ENCODE data around the gene GOLGA6A.
"Not testable (repeated sequence)": the region's sequence is repeated elsewhere in the genome, so short reads cannot be mapped to it uniquely, and the experiment has no call there.

Gene GOLGA6A

DNA sequence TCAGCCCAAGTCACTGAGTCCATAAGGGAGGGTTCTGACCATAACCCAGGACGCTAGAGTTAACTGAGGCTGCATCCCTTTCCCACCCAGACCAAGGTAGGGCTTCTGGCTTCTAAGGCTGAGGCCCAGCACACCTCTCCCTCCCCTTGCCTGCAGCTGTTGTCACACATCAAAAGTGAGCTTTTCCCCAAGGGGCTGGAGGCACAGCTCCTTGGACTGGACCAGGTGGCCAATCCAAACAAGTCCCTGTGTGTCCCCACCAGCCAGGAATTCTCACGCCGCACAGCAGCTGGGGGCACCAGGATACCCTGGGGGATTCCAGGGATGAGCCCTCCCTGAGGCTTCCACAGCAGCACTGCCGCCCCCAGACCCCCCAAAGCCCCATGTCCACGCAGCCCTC lies 25.8 kb upstream of the GOLGA6A start:
- DNase-seq (ENCODE audit: low read depth) = no peak
- TF ChIP-seq, protein P1, sequence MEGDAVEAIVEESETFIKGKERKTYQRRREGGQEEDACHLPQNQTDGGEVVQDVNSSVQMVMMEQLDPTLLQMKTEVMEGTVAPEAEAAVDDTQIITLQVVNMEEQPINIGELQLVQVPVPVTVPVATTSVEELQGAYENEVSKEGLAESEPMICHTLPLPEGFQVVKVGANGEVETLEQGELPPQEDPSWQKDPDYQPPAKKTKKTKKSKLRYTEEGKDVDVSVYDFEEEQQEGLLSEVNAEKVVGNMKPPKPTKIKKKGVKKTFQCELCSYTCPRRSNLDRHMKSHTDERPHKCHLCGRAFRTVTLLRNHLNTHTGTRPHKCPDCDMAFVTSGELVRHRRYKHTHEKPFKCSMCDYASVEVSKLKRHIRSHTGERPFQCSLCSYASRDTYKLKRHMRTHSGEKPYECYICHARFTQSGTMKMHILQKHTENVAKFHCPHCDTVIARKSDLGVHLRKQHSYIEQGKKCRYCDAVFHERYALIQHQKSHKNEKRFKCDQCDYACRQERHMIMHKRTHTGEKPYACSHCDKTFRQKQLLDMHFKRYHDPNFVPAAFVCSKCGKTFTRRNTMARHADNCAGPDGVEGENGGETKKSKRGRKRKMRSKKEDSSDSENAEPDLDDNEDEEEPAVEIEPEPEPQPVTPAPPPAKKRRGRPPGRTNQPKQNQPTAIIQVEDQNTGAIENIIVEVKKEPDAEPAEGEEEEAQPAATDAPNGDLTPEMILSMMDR (IDR thresholded peaks at IDR 0.05; ENCODE audit: control insufficient read depth, insufficient read depth, low read depth, low read length, missing control alignments) = no peak
- H3K4me3 ChIP-seq (ENCODE audit: control insufficient read depth, low read depth, low read length) = no peak overlapping the region

DNA sequence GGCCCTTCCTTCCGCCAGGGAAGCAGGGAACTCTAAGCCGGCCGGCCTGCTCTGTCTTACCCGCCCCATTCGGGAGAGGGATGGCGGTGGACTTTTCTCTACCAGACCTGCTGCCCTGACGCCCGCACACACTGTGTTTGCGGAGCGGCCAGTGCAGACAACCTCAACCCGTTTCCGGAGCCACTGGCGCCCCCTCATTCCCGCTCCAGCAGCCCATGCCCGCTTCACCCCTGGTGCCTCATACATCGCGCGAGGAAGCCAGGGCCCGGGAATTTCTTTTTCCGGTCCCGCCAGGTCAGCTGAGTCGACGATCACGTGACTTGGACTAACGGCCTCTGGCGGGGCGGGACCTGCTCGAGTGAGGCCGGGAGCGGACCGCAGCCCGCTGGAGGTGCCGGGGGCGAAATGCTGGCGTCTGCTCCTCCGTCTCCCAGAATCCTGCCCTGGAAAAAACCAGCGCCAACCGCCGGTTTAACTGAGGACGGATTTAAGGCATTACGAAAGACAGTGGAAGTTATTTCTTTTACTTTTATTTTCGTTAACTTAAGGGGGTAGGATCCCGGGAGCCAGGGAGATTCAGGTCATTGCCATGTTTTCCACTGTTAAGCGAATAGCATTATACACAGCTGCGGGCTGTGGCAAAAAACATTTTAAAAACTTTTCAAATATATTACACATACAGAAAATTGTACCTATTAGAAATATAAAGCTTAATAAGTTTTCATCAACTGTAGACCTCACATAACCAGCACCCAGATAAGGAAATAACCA lies 17.8 kb upstream of the GOLGA6A start:
- peak; percentile 54 for DNase-seq (ENCODE audit: low read depth)
- peak overlapping the region; percentile 33 for H3K4me3 ChIP-seq (ENCODE audit: control insufficient read depth, low read depth, low read length)

DNA sequence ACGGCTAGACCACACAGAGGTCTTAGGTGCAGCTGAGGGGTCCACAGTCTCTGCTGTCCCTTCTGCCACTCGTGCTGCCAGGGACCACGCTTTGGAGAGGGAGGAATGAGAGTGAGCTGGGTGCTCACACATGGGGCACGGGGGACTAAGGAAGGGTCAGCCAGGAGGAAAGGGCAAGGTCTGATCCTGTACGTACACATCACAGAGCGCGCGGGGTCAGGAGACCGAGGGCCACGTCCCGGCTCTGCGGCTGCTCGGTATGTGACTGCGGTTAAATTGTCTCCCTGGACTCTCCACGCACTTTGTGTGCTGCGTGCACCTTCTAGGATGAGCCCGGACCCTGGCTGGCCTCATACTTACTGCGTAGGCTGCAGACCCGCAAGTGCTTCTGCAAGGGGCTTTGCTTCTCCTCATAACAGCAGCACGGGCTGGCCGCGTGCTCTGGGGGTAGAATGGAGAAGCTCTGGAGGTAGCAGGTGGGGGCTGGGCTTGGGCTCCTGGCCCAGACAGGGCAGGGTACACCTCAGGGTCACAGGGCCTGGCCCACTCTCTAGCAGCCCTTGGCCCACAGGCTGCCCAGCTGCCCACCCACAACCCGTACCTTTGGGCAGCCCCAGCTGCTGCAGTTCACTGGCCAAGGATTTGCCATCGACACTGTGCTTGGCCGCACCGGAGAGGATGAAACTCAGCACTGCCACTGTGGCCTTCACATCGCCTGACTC lies 14.6 kb upstream of the GOLGA6A start:
- H3K4me3 ChIP-seq (ENCODE audit: control insufficient read depth, low read depth, low read length); DNase-seq (ENCODE audit: low read depth): not testable (repeated sequence)

DNA sequence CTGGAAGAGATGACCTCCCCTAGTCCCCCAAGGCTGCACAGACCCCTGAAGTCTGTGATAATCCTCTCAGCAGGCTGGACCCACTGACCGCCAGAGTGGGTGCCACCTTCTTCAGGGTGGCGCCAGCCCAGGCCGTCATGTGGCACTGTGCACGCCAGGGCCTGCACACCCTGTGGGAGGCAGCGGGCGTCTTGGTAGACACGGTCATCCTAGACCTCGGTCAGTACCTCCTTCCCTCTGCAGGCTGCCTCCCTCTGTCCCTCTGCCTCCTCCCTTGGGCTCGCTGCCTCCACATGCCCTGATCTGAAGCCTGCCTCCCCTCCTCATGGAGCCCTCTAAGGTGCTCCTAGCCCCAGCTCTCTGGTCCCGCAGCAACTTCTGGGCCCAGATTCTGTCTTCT lies 13.3 kb upstream of the GOLGA6A start:
- DNase-seq (ENCODE audit: low read depth); H3K4me3 ChIP-seq (ENCODE audit: control insufficient read depth, low read depth, low read length): not testable (repeated sequence)

DNA sequence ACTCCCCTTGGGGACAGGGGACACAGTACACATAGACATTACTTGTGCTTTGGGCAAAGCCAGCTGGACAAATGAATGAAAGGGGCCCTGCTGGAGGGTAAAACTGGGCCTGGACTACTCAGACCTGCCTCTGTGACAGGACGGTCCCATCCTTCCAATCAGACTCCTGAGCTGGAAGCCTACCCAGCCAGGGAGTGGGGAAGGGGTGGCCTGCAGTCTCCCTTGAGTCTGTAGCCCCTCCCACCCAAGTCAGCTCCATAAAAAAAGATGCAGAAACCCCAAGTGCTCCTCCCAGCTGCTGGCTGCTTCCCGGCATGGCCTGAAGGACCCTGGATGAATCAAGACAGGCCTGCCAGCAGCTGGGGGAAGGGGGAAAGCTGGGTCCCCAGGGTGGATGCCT lies 12.2 kb upstream of the GOLGA6A start:
- not testable (repeated sequence) for DNase-seq (ENCODE audit: low read depth); H3K4me3 ChIP-seq (ENCODE audit: control insufficient read depth, low read depth, low read length)

DNA sequence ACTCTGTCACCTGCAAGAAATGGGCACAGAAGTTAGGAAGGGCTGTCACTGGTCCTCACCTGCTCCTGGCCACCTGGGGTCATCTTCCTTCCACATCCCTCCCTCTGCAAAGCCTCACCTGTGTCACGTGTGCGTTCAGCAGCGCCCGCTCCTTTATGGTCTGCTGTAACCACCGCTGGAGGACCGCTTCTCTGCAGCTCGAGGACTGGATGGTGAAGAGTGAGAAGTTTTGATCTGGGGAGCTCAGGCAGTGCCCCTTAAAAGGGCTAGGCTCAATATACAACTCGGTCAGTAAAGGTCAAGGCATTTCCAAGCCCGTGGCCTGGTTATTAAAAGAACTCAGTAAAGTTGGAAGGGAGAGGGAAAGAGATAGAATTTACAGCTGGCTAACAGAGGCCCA lies 6.6 kb downstream of the GOLGA6A start:
- DNase-seq (ENCODE audit: low read depth); H3K4me3 ChIP-seq (ENCODE audit: control insufficient read depth, low read depth, low read length): not testable (repeated sequence)

DNA sequence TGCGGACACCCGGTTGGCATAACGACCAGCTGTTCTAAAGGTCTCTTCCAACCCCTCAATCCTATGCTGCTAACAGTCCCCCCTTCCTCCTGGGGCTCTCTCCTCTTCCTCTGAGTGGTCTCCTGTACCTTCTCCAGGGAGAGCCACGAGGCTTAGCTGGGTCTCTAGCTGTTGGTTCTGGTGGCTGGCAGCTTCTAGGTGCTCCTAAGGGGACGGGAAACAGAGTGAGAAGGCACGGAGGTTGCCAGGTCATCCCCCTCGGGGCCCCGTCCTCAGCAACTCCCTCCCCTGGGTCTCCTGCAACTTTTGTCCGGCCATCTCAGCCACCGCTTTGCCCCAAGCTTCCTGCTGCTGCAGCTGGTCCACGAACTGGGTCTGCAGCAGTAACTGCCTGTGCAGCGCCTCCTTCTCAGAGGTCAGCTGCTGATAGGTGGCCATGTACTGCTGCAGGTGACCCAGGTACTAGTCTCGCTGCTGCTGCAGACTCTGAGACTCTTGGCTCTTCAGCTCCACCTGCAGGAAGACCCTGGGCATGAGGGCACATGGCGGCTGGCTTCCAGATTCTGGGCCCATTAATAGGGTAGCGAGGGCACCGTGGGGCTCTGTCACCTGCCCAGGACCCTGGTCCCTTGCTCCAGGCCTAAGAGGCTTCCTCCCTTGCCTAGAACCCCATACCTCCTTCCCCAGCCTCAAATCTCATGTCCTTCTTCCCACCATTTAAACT lies 9.6 kb downstream of the GOLGA6A start:
- not testable (repeated sequence) for DNase-seq (ENCODE audit: low read depth); H3K4me3 ChIP-seq (ENCODE audit: control insufficient read depth, low read depth, low read length)
- TF ChIP-seq, protein P1 (IDR thresholded peaks at IDR 0.05; ENCODE audit: control insufficient read depth, insufficient read depth, low read depth, low read length, missing control alignments) = peak; percentile 34

DNA sequence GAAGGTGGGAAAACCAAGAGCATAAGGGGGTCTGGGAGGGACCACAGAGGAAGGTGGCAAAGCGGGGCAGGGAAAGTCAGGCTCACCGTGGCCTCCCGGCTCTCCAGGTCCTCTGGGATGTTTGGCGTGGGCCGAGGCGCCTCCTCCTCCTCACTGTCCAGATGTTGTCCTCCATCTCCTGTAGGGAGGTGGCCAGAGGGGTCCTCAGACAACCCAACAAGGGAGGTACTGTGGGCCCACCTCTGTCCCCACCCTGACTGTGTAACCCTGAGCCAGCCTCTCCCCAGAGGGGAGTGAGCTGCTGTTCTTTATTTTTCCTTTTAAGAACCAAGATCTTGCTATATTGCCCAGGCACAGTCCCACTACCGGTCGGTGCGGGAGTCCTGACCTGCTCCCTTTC lies 10.2 kb downstream of the GOLGA6A start:
- not testable (repeated sequence) for H3K4me3 ChIP-seq (ENCODE audit: control insufficient read depth, low read depth, low read length); DNase-seq (ENCODE audit: low read depth)

DNA sequence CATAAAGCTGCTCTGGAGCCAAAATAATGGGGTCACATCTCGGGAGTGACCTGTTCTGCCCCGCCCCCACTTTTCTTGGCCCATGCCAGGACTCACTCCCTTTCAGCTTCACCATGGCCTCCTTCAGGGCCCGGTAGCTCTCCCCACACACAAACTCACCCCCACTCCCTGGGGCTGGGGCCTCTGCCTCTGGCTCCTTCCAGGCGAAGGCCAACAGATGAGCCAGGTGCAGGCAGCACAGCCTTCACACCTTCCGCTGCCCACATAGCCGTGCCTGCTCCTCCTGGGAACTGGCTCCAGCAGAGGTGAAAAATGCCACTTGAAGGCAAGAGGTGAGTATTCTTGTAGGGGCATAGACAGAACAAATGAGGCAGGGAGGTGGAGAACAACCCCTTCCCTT lies 10.7 kb downstream of the GOLGA6A start:
- H3K4me3 ChIP-seq (ENCODE audit: control insufficient read depth, low read depth, low read length); DNase-seq (ENCODE audit: low read depth): not testable (repeated sequence)

DNA sequence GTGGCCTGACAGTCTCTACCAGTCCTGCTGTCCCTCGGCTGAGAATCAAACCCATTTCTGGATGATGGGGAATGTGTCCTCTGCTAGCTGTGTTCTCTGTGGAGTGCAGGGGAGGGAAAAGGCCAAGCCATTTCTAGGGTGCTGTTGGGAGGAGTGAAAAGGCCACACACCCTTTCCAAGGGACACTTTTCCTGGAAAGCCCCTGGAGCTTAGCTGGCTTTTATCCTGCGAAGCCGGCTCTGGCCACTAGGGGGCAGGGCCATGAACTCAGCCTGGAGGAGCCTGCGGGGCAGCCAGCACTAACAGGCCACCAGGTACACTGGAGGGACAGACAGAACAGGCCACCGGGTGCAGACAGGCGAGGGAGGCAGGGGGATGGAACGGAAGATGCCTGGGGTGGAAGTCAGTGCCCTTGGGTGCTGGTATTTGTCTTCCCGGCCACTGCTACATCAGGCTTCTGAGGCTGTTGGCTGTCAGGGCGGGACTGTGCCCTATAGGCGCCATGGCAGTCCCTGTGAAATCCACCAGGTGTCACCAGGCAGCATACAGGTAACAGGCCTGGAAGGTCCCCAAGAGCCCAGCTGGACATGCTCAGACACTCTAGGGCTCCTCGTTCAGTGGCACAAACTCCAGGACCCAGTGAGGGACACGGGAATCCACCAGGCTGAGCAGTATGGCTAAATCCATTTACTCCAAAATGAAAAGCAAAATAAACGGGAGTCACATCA lies 16.5 kb downstream of the GOLGA6A start:
- H3K4me3 ChIP-seq (ENCODE audit: control insufficient read depth, low read depth, low read length); DNase-seq (ENCODE audit: low read depth): not testable (repeated sequence)
- TF ChIP-seq, protein P1 (IDR thresholded peaks at IDR 0.05; ENCODE audit: control insufficient read depth, insufficient read depth, low read depth, low read length, missing control alignments) = peak; percentile 30

DNA sequence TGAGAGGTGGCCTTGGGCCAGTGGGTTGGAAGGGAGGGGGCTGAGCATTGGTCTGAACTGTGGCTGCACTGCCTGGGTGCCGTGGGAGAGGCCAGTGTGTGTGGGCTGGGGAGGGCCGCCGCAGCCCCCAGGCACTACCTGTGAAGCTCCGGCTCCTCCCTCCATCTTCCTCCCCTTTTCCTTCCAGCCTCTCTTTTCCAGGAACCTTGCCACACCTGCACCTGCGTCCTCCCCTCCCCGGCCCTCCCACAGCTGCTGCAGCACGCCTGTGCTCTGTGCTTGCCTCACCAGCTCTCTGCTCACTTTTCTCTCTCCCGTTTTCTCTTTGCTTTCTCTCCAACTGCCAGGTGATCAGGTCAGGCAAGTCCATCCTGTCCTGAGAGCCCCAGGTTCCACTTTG lies 17.5 kb downstream of the GOLGA6A start:
- not testable (repeated sequence) for DNase-seq (ENCODE audit: low read depth)

DNA sequence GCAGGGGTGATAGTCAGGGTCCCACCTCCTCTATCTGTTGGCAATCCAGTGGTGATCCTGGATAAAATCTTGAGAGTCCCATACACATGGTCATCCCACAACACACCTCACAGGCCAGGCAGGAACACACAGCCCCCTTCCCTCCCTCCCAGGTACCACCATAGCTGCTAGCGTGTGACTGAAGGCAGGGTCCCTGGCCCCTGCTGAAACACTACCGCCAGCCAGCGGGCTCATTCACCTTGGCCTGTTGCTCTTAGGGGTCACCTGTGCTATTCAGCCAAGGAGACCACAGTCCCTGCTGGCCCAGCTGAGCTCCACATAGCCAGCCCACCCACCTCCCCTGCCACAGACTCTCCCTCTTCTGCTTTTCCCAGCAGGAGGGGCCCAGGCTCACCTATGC lies 18.2 kb downstream of the GOLGA6A start:
- DNase-seq (ENCODE audit: low read depth); H3K4me3 ChIP-seq (ENCODE audit: control insufficient read depth, low read depth, low read length): not testable (repeated sequence)

More for the DNA sequence above, 17.5 kb downstream of the GOLGA6A start:
- H3K4me3 ChIP-seq (ENCODE audit: control insufficient read depth, low read depth, low read length) = not testable (repeated sequence)

DNA sequence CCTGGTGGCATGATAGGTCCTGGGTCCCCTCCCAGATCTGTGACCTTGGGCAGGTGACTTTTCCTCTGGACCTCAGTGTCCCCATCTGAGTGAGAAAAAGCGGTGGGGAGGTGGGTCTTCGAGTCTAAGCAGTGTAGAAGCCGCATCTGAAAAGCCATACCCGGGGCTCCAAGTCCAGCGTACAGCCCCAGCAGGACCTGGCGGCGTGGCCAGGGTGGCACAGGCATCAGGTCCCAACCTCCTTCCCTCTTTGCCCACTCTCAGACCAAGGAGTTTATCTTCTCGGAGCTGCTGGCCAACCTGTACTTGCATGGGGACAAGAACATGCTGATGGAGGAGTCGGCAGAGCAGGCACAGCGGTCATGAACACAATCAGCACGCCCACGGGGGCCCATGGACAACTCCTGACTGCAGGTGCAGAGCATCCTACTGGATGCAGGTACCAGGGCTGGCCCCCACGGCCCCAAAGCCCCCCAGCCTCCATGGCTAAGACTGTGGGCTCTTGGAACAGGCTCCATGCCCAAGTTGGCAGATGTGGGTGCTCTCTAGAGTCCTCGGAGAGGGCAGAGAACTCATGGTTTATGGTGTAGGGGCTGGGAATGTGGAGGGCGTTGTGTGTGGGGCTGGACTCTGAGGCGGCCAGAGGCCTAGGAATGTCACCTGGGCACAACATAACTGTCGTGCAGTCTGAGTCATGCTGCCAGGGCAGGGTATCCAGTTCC lies 18.8 kb downstream of the GOLGA6A start:
- not testable (repeated sequence) for DNase-seq (ENCODE audit: low read depth); H3K4me3 ChIP-seq (ENCODE audit: control insufficient read depth, low read depth, low read length)

Data from AG09309 (cell line).